Ascending aorta (tissue), 2 donors: ENCODE data around the gene OGDH. TPM values are rescaled to one million over a fixed set of nuclear protein-coding genes. Genes with fewer than 3 reads are reported as not detected.

Source experiments
- DNase-seq, 2 donors: peaks; one replicate each; pipeline ENCODE4 v3.0.0-alpha.2; 2019; ENCODE audit warnings: low spot score in 2 of 2
- H3K27ac ChIP-seq, 2 donors: fragments of 200-600 bp; sonication (generic); one replicate each; pipeline ENCODE4 v1.5.1; 2016 to 2017; ENCODE audit warnings: mild to moderate bottlenecking in 1 of 2
- H3K27me3 ChIP-seq: fragments of 200-600 bp; sonication (generic); one replicate; pipeline ENCODE4 v1.5.1; 2017
- H3K36me3 ChIP-seq, 2 donors: fragments of 200-600 bp; sonication (generic); one replicate each; pipeline ENCODE4 v1.5.1; 2016
- H3K4me1 ChIP-seq, 2 donors: fragments of 200-600 bp; sonication (generic); one replicate each; pipeline ENCODE4 v1.5.1; 2016 to 2017; ENCODE audit warnings: mild to moderate bottlenecking in 1 of 2
- H3K4me3 ChIP-seq, 2 donors: fragments of 200-600 bp; sonication (generic); one replicate each; pipeline ENCODE4 v1.5.1; 2016 to 2017; ENCODE audit warnings: mild to moderate bottlenecking in 1 of 2
- H3K9me3 ChIP-seq, 2 donors: fragments of 200-600 bp; sonication (generic); one replicate each; pipeline ENCODE4 v1.5.1; 2016
- intact Hi-C: fragments of 100-400 bp; cut with DNase I; formaldehyde crosslinking; loops from one replicate; pipeline ENCODE4 v1.15.1; 2023
- total RNA-seq: library from RNA; depleted of rRNA; stranded (reverse); fragments of >200 nt; gene quantifications from one replicate; pipeline ENCODE4 v1.1.0, GENCODE V29; 2016
- TF ChIP-seq, protein P1 (sequence below), 3 experiments: fragments of 200-600 bp in 2 of 3; fragments of 450-650 bp in 1 of 3; sonication (generic) in 2 of 3; IDR thresholded peaks; one replicate each; pipeline ENCODE4 v1.5.1; 2016 to 2019; ENCODE audit warnings: antibody characterized with exemption in 3 of 3, mild to moderate bottlenecking in 1 of 3, moderate library complexity in 1 of 3

OGDH gene
- total RNA-seq, 1 donor from 2014 or later = 117 TPM

DNA sequence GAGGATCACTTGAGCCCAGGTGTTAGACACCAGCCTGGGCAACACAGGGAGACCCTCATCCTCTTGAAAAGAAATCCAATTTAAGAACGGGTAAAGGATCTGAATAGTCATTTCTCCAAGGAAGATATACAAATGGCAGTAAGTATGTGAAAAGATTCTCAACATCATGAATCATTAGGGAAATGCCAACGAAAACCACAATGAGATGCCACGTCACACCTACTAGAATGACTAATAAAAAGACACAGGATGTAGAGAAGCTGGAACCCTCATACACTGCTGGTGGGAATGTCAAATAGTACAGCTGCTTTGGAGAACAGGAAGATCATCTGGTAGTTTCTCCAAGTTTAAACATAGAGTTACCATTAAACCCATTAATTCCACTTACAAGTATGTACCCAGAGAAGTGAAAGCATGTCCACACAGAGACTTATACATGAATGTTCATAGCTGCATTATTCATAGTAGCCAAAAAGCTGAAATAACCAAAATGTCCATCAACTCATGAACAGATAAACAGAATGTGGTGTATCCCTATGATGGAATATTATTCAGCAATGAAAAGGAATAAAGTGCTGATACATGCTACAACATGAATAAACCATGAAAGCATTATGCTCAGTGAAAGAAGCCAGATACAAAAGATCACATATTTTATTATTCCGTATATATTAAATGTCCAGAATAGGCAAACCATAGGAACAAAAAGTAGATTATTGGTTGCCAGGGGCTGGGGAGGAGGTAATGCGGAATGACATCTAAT, 129.2 kb downstream of the OGDH start:
- no peaks in the 10 kb centered on the region for H3K27me3 ChIP-seq
- TF ChIP-seq, protein P1, sequence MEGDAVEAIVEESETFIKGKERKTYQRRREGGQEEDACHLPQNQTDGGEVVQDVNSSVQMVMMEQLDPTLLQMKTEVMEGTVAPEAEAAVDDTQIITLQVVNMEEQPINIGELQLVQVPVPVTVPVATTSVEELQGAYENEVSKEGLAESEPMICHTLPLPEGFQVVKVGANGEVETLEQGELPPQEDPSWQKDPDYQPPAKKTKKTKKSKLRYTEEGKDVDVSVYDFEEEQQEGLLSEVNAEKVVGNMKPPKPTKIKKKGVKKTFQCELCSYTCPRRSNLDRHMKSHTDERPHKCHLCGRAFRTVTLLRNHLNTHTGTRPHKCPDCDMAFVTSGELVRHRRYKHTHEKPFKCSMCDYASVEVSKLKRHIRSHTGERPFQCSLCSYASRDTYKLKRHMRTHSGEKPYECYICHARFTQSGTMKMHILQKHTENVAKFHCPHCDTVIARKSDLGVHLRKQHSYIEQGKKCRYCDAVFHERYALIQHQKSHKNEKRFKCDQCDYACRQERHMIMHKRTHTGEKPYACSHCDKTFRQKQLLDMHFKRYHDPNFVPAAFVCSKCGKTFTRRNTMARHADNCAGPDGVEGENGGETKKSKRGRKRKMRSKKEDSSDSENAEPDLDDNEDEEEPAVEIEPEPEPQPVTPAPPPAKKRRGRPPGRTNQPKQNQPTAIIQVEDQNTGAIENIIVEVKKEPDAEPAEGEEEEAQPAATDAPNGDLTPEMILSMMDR (IDR thresholded peaks at IDR 0.05) = no peak
- no peaks in the 10 kb centered on the region for H3K36me3 ChIP-seq
- no peaks in the 10 kb centered on the region for H3K4me1 ChIP-seq
- H3K27ac ChIP-seq = no peak overlapping the region
- no peaks in the 10 kb centered on the region for H3K9me3 ChIP-seq
- no peak for DNase-seq
- no peak overlapping the region for H3K4me3 ChIP-seq
- intact Hi-C loops = no loop called here

DNA sequence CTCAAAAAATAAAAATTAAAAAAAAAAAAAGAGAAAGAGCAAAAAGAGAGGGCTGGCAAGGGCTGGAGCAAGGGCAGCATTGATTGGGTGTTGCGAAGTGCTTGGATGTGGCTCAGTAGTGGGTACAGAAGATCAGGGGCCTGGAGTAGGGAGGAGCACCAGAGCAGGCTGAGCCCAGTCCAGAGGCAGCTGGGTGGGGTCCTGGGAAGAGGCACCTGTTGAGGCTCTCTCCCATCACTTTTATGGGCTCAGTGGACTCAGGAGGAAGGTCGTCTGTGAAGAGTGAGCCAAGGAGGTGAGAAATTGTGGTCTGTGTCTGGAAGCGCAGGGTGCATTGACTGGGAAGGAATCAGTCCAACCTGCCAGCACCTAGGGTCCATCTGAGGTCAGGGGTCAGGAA, 130.5 kb downstream of the OGDH start:
- H3K9me3 ChIP-seq = no peaks in the 10 kb centered on the region
- TF ChIP-seq, protein P1 (IDR thresholded peaks at IDR 0.05) = no peak
- H3K36me3 ChIP-seq = no peaks in the 10 kb centered on the region
- intact Hi-C loops = no loop called here
- no peak overlapping the region for H3K27ac ChIP-seq
- H3K4me1 ChIP-seq = no peaks in the 10 kb centered on the region
- no peaks in the 10 kb centered on the region for H3K27me3 ChIP-seq
- no peak overlapping the region for H3K4me3 ChIP-seq
- DNase-seq = no peak

DNA sequence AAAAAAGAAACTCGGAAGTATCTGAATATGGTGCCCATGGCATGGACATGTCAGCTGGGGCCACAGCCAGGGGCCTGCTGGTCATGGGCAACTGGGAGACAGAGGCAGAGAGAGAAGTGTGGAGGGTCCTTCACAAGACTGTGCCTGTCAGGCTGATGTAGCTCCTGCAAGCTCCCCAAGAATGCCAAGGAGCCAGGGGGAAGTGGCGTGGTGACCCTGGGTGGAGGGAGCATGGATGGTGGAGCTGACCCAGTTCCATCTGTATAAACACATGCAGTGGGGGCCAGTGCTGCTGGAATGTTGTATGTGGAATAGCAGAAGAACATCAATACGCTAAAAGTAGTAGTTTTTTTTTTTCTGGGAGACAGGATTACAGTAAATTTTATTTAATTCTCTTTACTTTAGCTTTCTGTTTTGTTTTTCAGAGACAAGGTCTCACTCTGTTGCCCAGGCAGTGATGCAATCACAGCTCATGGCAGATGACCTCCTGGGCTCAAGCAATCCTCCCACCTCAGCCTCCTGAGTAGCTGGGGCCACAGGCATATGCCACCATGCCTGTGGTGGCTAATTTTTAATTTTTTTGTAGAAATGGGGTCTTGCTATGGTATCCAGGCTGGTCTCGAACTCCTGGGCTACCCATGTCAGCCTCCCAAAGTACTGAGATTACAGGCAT, 131.8 kb downstream of the OGDH start:
- H3K4me1 ChIP-seq = no peaks in the 10 kb centered on the region
- TF ChIP-seq, protein P1 (IDR thresholded peaks at IDR 0.05) = no peak
- H3K27ac ChIP-seq = no peak overlapping the region
- no peaks in the 10 kb centered on the region for H3K9me3 ChIP-seq
- no peaks in the 10 kb centered on the region for H3K36me3 ChIP-seq
- intact Hi-C loops = no loop called here
- no peak overlapping the region for H3K4me3 ChIP-seq
- no peak for DNase-seq
- no peaks in the 10 kb centered on the region for H3K27me3 ChIP-seq

DNA sequence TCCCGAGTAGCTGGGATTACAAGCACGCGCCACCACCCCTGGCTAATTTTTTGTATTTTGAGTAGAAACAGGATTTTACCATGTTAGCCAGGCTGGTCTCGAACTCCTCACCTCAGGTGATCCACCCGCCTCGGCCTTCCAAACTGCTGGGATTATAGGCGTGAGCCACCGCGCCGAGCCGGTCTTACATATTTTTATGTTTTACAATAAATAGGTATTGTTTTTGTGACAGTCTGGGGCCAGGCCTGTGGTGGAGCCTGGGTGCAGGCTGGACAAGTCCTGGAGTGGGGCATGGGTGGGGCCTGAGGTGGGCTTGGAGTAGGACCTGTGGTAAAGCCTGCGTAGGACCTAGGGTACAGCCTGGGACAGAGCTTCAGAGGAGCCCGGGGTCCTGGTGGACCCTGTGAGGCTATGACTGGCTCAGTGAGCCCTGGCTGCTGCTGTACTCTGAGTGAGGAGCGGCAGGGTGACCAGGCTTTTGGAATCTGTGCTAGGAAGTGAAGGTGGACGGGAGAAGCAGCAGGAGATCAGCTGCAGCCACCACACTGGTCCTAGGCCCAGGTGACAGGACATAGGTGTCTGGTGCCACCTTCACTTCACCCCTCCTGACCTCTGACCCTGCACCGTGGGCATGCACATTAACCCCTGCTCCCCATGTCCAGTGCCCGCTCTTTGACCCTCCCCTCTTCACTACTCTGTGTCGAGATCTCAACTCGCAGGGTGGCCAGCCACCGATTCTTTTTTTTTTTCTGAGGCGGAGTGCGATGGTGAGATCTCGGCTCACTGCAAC, 132.6 kb downstream of the OGDH start:
- no peaks in the 10 kb centered on the region for H3K27me3 ChIP-seq
- H3K27ac ChIP-seq = no peak overlapping the region
- no peaks in the 10 kb centered on the region for H3K4me1 ChIP-seq
- no peak overlapping the region for H3K4me3 ChIP-seq
- H3K36me3 ChIP-seq = no peaks in the 10 kb centered on the region
- DNase-seq = no peak
- intact Hi-C loops = no loop called here
- H3K9me3 ChIP-seq = no peaks in the 10 kb centered on the region
- TF ChIP-seq, protein P1 (IDR thresholded peaks at IDR 0.05) = no peak

DNA sequence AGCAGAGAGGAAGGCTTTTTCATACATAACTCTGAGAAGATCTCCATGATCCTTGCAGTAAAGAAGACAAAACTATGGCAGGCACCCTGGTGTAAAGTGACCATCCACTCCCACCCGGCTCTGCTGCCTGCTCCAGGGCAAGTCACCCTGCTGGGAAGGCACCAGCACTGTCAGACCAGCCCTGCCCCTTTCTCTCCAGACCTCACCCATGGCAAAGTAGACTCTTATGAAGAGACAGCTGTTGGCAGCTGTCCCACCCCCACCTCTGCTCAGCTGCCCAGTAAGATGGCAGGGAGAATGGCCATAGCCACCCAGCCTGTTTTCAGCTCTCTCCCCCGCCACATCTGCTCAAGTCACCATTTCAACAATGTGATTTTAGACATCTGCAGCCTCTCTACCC, 133.6 kb downstream of the OGDH start:
- Histone ChIP-seq H3K36me3 (no peaks in the 10 kb centered on the region), H3K27me3 (no peaks in the 10 kb centered on the region), H3K4me3 (no peak overlapping the region), H3K9me3 (no peaks in the 10 kb centered on the region), H3K4me1 (no peaks in the 10 kb centered on the region), H3K27ac (no peak overlapping the region)
- intact Hi-C loops = no loop called here
- TF ChIP-seq, protein P1 (IDR thresholded peaks at IDR 0.05) = no peak
- DNase-seq = no peak
